Mucosa of descending colon (tissue), 3 donors: ENCODE results near the gene NUB1. TPM values are rescaled to one million over a fixed set of nuclear protein-coding genes. Genes with fewer than 3 reads are reported as not detected.

ENCODE experiments used
- ATAC-seq: fragments of 200-7000 bp; cut with Tn5 transposase; one replicate; pipeline ENCODE4 v1.9.1; 2020; ENCODE audit warnings: mild to moderate bottlenecking, moderate library complexity
- DNase-seq, 3 donors: peaks; one replicate each; pipeline ENCODE4 v3.0.0-alpha.2; 2020
- H3K36me3 ChIP-seq: fragments of 200-600 bp; one replicate; pipeline ENCODE4 v1.8.0; 2021; ENCODE audit warnings: low read depth, mild to moderate bottlenecking
- H3K4me1 ChIP-seq: fragments of 200-600 bp; one replicate; pipeline ENCODE4 v1.8.0; 2021; ENCODE audit warnings: low read depth, mild to moderate bottlenecking
- H3K4me3 ChIP-seq: fragments of 200-600 bp; one replicate; pipeline ENCODE4 v1.8.0; 2021; ENCODE audit warnings: mild to moderate bottlenecking
- H3K9me3 ChIP-seq: fragments of 200-600 bp; one replicate; pipeline ENCODE4 v1.8.0; 2021; ENCODE audit warnings: mild to moderate bottlenecking
- intact Hi-C, 2 donors: fragments of 100-400 bp; cut with DNase I in 1 of 2; cut with micrococcal nuclease in 1 of 2; formaldehyde crosslinking; loops; one replicate each; pipeline versions ENCODE4 v1.11.0 to v1.11.1; 2022; cut with DNase I, micrococcal nuclease
- total RNA-seq, 3 donors: library from RNA; stranded (reverse); fragmentation: NEBNext Ultra II Directional in 2 of 3; extraction: Animal tissue kit (Norgen Biotek cat#: 25700) in 2 of 3; gene quantifications; one replicate each; pipeline versions ENCODE4 v1.2.1 to v1.2.4, GENCODE V29; 2021 to 2023
- TF ChIP-seq, protein P1 (sequence below): fragments of 200-600 bp; IDR thresholded peaks from one replicate; pipeline ENCODE4 v1.8.0; 2022; ENCODE audit warnings: antibody characterized with exemption, mild to moderate bottlenecking
- donor health status: DM: no; HTN: no; CAD: no; lungs with moderate emphysema.
- donor health status: DM: no; HTN: no; CAD: no.
- donor health status: DM: no; HTN: yes; CAD: no.

NUB1 gene
- total RNA-seq, 3 donors from 2014 or later, result 66.2 to 77.5 (median 76.9) TPM

DNA sequence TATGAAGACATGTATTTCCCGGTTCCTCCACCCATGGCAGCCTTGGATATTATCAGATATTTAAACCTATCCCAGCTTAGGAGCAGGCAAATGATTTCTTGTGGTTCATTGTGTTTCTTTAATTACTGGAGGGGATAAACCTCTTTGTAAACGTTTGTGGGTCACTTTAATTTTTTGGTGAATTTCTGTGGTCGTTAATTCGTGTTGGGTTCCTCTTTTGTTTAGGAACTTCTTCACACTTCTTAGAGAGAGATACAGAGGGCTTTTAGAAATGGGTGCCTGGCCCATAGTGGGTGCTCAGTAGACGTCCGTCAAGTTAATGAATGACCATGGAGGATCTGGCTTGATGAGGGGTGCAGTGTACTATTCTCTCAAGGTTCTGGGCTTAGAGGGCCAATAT is 27.2 kb upstream of the NUB1 start:
- ATAC-seq, result no peak
- TF ChIP-seq, protein P1, sequence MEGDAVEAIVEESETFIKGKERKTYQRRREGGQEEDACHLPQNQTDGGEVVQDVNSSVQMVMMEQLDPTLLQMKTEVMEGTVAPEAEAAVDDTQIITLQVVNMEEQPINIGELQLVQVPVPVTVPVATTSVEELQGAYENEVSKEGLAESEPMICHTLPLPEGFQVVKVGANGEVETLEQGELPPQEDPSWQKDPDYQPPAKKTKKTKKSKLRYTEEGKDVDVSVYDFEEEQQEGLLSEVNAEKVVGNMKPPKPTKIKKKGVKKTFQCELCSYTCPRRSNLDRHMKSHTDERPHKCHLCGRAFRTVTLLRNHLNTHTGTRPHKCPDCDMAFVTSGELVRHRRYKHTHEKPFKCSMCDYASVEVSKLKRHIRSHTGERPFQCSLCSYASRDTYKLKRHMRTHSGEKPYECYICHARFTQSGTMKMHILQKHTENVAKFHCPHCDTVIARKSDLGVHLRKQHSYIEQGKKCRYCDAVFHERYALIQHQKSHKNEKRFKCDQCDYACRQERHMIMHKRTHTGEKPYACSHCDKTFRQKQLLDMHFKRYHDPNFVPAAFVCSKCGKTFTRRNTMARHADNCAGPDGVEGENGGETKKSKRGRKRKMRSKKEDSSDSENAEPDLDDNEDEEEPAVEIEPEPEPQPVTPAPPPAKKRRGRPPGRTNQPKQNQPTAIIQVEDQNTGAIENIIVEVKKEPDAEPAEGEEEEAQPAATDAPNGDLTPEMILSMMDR, result no peak
- intact Hi-C loops, result loop anchor here (2.0 to 10.0 kb wide), 2 partner anchors 36 to 140 kb away; no protein-coding TSS in a partner anchor

DNA sequence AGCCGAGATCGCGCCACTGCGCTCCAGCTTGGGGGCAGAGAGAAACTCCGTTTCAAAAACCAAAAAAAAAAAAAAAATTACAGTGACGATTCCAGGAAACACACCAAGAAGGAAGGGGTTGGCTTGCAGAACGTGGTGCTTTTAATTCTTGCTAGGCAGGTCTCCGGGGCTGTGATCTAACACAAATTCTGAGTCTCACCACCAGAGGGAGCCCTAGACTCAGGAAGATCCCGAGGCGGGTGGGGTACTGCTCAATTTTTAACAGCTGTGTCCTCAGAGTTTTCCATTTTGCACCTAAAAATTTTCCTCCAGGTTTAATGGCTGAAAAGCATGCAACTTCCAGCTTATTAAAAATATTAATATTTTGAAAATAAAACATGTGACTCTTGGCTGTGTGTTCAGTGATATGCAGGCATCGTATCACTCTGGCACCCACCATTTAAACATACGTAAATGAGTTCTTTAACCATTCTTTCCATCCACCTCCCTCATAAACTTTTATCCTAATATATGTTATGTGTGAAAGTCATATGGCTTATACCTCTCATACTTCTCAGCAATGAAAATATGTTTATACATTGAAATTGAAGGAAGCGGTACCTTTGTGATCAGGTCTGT is 26.5 kb upstream of the NUB1 start:
- Histone ChIP-seq H3K4me1 (peaks cover 8% of the 10 kb centered on the region), H3K9me3 (peaks cover 18% of the 10 kb centered on the region), H3K4me3 (no peak overlapping the region), H3K36me3 (no peaks in the 10 kb centered on the region)
- intact Hi-C loops, result loop anchor here (2.0 to 10.0 kb wide), 3 partner anchors 36 to 140 kb away; no protein-coding TSS in a partner anchor
- peak in 2 of 3 donors; percentile 42 to 91 for DNase-seq
- TF ChIP-seq, protein P1, result peak; percentile 46
- peak; percentile 85 for ATAC-seq

More for the DNA sequence above, 27.2 kb upstream of the NUB1 start:
- no peak for DNase-seq
- no peaks in the 10 kb centered on the region for H3K36me3 ChIP-seq
- H3K4me3 ChIP-seq, result no peak overlapping the region
- H3K9me3 ChIP-seq, result peaks cover 10% of the 10 kb centered on the region
- peaks cover 8% of the 10 kb centered on the region for H3K4me1 ChIP-seq

DNA sequence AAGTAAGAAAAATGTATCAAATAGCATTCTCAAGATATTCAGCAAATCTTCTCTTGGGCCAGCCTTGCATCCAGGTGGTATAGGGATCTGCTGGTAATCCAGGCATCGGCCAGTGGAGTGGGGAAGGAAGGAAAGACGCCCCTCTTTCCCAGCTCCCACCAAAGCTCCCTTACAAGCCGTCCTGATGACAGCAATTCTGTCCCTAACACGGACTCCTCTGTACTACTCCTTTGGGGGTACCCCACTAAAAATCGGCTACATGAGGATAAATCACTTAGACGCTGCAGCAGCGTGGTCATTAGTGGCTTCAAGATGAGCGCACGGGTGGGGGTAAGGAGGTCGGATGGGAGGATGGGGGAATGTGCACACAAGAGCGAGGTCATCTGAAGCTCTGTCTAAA is 24.7 kb upstream of the NUB1 start:
- peaks cover 13% of the 10 kb centered on the region for H3K9me3 ChIP-seq
- no peak for DNase-seq
- H3K4me3 ChIP-seq, result no peak overlapping the region
- no peak for ATAC-seq
- peaks cover 8% of the 10 kb centered on the region for H3K4me1 ChIP-seq
- H3K36me3 ChIP-seq, result no peaks in the 10 kb centered on the region
- TF ChIP-seq, protein P1, result no peak
- intact Hi-C loops, result loop anchor here in 1 of 2 donors (5.0 to 10.0 kb wide), 2 partner anchors 35 to 138 kb away; no protein-coding TSS in a partner anchor

DNA sequence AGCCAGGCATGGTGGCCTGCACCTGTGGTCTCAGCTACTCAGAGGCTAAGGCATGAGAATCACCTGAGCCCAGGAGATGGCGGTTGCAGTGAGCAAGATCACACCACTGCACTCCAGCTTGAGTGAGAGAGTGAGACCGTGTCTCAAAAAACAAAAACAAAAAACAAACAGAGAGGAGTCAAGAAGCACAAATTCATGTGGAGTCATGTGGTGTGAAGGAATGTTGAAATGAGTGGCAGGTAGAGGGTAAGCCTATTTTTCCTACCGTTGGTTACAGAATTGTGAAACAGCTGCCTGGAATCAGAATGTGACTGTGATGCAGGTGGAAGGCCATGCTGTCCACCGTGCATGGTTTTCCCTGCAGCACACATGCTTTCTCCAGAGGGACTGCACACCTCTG is 23.7 kb upstream of the NUB1 start:
- no peak for ATAC-seq
- TF ChIP-seq, protein P1, result no peak

DNA sequence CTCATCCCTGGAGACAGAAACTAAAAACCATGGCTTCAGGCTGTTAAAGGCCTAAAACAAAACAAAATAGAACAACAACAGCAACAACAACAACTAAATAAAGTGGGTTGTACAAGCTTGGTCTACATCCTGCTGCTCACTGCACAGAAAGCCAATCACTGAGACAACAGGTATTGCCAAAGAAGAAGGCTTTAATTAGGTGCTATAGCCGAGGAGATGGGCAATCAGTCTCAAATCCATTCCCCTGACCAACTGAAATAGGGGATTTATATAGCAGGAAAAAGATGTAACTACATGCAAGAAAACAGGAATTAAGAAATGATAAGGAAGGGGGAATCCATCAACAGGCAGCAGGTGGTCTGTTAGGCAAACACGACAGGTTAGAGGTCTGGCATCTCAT is 22.4 kb upstream of the NUB1 start:
- H3K4me3 ChIP-seq, result no peak overlapping the region
- H3K4me1 ChIP-seq, result peaks cover 8% of the 10 kb centered on the region
- ATAC-seq (no peak), DNase-seq (no peak)
- H3K36me3 ChIP-seq, result no peaks in the 10 kb centered on the region
- intact Hi-C loops, result loop anchor here in 1 of 2 donors (5.0 to 10.0 kb wide), 2 partner anchors 33 to 136 kb away; no protein-coding TSS in a partner anchor
- H3K9me3 ChIP-seq, result peaks cover 13% of the 10 kb centered on the region
- TF ChIP-seq, protein P1, result no peak

More for the DNA sequence above, 23.7 kb upstream of the NUB1 start:
- Histone ChIP-seq H3K36me3 (no peaks in the 10 kb centered on the region), H3K4me1 (peaks cover 8% of the 10 kb centered on the region), H3K4me3 (no peak overlapping the region), H3K9me3 (peaks cover 13% of the 10 kb centered on the region)
- intact Hi-C loops, result loop anchor here in 1 of 2 donors (5.0 to 10.0 kb wide), 2 partner anchors 34 to 137 kb away; no protein-coding TSS in a partner anchor
- DNase-seq, result no peak
